Measurements from ENCODE around the gene PROK2.

The PROK2 gene

GRCh38 chr3:71751602-71752001, 33.3 kb downstream of the PROK2 start:
- no peak for DNase-seq (ENCODE audit: insufficient read length, low spot score)
- FAIRE-seq: no peak

DNA sequence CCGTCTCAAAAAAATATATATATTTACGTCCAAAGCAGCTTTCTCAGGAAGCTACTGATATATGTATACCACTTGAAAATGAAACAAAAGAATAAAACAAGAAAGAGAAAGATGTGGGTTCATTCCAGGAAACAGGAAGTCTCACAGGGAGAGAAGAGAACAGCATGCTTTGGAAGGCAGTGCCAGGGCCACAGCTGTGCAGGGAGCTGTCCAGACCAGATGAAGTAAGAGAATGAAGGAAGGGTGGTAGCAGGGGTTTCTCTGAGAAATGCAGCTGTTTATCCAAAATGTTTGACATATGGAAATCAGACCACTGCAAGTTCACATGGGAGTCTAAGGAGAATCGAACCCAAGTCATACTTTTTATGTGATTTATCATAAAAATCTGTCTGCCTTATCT, 40.2 kb downstream of the PROK2 start:
- FAIRE-seq: no peak

DNA sequence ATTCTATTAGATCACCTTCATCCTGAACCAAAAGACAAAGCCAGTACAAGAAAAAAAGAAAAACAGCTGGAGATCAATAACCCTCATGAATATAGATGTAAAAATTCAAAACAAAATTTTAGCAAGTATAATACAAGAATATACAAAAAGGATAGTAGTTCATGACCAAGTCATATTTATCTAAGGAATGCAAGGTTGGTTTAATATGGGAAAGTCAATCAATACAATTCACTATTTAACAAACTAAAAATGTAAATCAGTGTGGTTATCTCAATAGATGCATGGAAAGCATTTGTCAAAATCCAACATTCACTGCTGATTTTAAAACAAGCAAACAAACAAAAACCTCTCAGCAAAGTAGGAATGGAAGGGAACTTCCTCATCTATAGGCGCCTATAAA, 42.3 kb downstream of the PROK2 start:
- FAIRE-seq (no peak), DNase-seq (ENCODE audit: insufficient read length, low spot score) (no peak)

More for the DNA sequence above, 40.2 kb downstream of the PROK2 start:
- no peak for DNase-seq (ENCODE audit: insufficient read length, low spot score)

GRCh38 chr3:71734881-71735280, 50.1 kb downstream of the PROK2 start:
- FAIRE-seq (no peak), DNase-seq (ENCODE audit: insufficient read length, low spot score) (no peak)

- DNase-seq (ENCODE audit: insufficient read length, low spot score): no peak
- FAIRE-seq: no peak
These were observed 51.6 kb downstream of the PROK2 start for GRCh38 chr3:71733319-71733718.

DNA sequence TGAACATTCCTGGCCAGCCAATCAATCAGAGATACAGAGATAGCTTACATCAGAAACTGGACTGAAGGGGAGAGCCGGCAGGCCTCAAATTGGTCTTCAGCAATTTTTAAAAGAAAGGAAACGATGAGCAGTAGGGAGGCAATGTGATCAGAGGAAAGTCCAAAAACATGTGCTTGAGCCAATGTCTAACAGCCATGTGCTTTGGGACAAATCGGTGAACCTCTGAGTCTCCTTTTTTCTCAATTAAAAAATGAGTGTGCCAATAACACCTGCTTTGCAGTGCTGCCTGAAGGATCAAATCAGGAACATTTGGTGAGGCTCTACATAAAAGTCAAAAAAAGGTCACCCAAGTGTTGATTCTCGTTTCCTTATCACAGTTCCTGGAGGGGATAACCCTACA, 52.3 kb downstream of the PROK2 start:
- FAIRE-seq: no peak

GRCh38 chr3:71728632-71729342, 56.2 kb downstream of the PROK2 start:
- DNase-seq (ENCODE audit: insufficient read length, low spot score) (no peak), FAIRE-seq (no peak)

More for the DNA sequence above, 52.3 kb downstream of the PROK2 start:
- no peak for DNase-seq (ENCODE audit: insufficient read length, low spot score)

GRCh38 chr3:71726146-71726545, 58.8 kb downstream of the PROK2 start:
- DNase-seq (ENCODE audit: insufficient read length, low spot score) (no peak), FAIRE-seq (no peak)

- DNase-seq (ENCODE audit: insufficient read length, low spot score) (peak; percentile 66), FAIRE-seq (no peak)
These were observed 59.5 kb downstream of the PROK2 start, which contains the start of gene EIF4E3 for GRCh38 chr3:71725271-71725991. TSS of gene EIF4E3 (minus strand) at chr3:71725402. CDS start at chr3:71725367, 35 bp downstream.

DNA sequence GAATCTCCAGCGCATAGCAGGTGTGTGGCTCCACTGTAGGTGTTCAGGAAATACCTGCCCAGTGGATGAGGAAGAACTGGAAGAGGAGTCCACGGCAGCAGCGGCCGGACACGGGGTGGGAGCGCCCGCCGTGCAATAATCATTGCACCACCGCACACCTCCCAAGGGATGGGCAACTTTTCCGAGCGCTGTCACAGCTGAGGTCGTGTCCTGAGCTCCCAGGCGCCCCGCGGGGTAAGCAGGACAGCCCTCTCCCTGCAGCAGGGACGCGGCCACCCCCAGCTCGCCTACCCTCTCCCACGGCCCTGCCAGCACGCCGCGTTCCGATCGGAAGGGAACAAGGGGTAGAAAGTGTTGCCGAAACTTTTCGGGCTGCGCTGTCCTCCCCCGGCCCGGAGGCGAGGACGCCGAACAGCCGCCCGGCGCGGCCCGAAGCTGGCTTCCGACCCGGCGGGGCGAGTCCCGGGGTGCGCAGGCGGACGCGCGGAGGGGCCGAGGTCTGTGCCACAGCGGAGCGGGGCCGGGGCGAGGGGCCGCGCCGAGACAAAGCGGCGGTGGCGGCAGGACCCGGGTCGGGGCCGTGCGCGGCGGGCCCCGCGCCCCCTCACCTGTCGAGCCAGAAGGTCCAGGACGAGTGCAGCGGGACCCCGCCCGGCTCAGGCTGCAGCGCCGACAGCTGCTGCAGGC, 60.2 kb downstream of the PROK2 start:
- FAIRE-seq: no peak
- DNase-seq (ENCODE audit: insufficient read length, low spot score): peak; percentile 38

DNA sequence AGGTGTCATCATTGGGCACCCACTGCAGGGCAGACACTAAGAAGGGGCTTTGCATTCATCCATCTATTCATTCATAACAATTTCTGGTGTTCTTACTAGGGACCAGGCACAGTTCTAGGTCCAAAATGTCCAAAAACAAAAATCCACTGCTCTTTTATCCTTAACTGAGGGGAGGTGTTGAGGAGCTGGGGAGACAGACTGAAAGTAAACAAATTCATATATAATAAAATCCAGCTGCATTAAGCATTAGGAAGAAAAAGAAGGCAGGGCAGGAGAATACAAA, 60.8 kb downstream of the PROK2 start:
- DNase-seq (ENCODE audit: insufficient read length, low spot score) (no peak), FAIRE-seq (no peak)

DNA sequence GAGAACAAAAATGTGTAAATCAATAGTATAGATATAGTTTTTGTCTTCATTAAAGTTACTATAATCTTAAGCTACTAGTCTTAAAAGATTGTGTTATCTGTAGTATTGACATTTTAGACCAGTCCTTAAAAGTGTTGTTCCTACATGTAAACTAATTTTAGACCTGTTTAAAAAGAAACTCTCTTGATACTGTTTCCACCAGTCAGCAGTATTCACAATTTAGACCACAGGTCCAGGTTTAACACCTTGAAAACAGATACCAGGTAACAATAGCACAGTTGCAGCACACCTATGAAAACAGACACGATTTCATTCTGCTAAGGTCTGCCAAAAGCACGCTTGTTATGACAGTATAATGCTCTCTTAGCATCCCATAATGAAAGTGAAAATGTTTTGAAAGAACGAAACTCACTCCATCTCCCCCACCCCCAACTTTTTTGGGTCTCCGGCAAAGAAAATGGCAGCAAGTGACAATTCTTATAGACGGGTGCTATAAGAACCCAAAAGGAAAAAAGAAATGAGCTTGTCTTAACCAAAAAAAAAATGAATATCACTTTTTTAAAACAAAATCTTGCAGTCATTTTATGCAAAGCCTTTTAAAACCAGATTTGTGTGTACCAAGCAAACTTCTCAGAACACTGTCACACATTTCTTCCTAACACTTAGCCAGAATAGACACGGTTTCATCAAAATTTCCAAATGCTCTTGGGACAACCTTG, 61.3 kb downstream of the PROK2 start:
- peak; percentile 62 for FAIRE-seq

DNA sequence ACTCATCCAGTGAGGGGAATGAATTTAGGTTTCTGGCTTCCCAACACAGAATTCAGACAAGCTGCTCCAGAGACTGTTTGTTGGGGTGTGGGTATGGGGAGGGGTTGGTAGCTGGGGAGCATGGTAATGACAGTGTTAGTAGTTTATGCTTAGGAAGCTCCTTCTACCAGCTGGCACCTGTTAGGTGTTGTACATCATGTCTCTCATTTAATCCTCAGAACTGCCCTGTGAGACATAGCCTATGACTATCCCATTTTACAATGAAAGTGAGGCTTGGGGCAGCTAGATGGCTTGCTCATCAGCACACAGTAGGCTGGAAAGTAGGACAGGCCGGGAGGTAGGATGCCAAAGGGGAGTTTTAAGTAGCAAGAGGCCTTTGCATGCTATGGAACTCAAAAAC, 62.3 kb downstream of the PROK2 start:
- no peak for FAIRE-seq
- no peak for DNase-seq (ENCODE audit: insufficient read length, low spot score)

More for the DNA sequence above, 61.3 kb downstream of the PROK2 start:
- peak; percentile 25 for DNase-seq (ENCODE audit: insufficient read length, low spot score)

All from GM19239 (cell line).